ENCODE data around the gene CAMTA1. TPM values are rescaled to one million over a fixed set of nuclear protein-coding genes. Genes with fewer than 3 reads are reported as not detected.

Gene CAMTA1
- total and polyA plus RNA-seq, 9 of the 15 experiments (the other 6 are each of a cell fraction or from before 2014, with no cell fraction given), result 43.9 to 161 (median 65.9) TPM

DNA sequence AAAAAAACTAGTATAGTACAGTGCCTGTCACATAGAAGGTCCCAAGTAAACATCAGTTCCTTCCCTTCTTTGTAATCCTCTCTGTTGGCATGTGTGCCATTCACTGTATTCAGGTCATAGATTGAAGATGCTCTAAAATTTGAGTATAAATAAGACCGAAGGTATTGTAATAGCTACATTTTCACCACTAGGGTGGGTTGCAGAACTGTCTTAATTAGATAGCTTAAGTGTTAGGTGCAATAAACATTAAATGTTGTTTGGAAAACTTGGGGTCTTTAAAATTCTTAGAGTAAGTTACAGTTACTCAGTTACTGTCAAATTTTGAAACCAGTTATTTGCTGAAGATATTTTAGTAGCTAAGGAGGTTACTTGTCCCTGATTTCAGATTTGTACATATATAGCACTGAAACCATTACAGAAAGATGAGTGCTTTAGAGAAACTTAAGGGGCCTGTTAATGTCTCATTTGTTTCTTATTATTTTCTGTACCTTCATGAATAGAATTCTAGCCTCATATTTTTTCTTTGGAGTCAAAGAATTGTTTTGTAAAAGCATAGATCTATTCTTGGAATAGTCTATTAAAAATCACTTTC, 1023.1 kb downstream of the CAMTA1 start:
- Histone ChIP-seq H2AFZ (ENCODE audit: low read depth, low read length) (no peak overlapping the region), H3K36me3 (ENCODE audit: control insufficient read depth, insufficient read depth, low read length) (peaks cover 25% of the 10 kb centered on the region; the same call in 2 of the 3 replicates), H3K9ac (ENCODE audit: insufficient read depth in 1 of 2, low read depth in 2 of 2, low read length in 2 of 2) (no peak overlapping the region), H3K27me3 (ENCODE audit: control insufficient read depth in 2 of 2, insufficient read depth in 2 of 2, low read length in 2 of 2) (no peaks in the 10 kb centered on the region), H3K27ac (ENCODE audit: extremely low read depth, low read depth, low read length) (no peak overlapping the region), H3K9me3 (replicated peaks; ENCODE audit: control insufficient read depth, insufficient read depth, low read depth, low read length) (no peaks in the 10 kb centered on the region), H3K4me2 (ENCODE audit: insufficient read depth, low read length) (no peak overlapping the region), H3K4me3 (no peak overlapping the region), H4K20me1 (replicated peaks; ENCODE audit: control insufficient read depth, insufficient read depth, low read length) (no peaks in the 10 kb centered on the region), H3K4me1 (replicated peaks in 1 of 2; ENCODE audit: control insufficient read depth in 2 of 2, insufficient read depth in 2 of 2, low read length in 2 of 2) (0 out of 5 replicates have a peak, but pooled peaks cover 0 to 2% of the 10 kb centered on the region in 2 experiments), H3K9me1 (ENCODE audit: control insufficient read depth, insufficient read depth, low read length) (no peaks in the 10 kb centered on the region), H3K79me2 (ENCODE audit: control insufficient read depth, insufficient read depth, low read length) (no peaks in the 10 kb centered on the region)
- in situ Hi-C loops (cut with MboI), result no loop called here
- WGBS (ENCODE audit: insufficient coverage, low coverage, missing lambda C conversion rate), result 5% methylated on average over 1 of the region's 1 CpG
- intact Hi-C loops (cut with micrococcal nuclease), result loop anchor here (1.0 kb wide), 1 partner anchor 94 kb away; no protein-coding TSS in a partner anchor
- DNase-seq (ENCODE audit: extremely low read depth in 1 of 4, low spot score in 3 of 4) (peak in 3 of 4 experiments; percentile 21 to 54 (median 25)), ATAC-seq (peak; percentile 84), FAIRE-seq (no peak)
- BruUV-seq (replicated peaks), result no TSS peak
- ChIA-PET CTCF (ENCODE audit: low intra/inter-chr PET ratio) (interaction anchor here (0.8 kb wide), 1 partner anchor 94 kb away, joined by 6 read pairs; no protein-coding TSS in a partner anchor), POLR2A (interaction anchor here (0.6 to 1.0 kb wide), 6 partner anchors 9 to 133 kb away, joined by 3 to 7 read pairs (median 3); no protein-coding TSS in a partner anchor)
- no peak for TF ChIP-seq TAF15 (IDR thresholded peaks at IDR 0.05; ENCODE audit: low read depth, low read length)
- TF ChIP-seq BRD9 (IDR thresholded peaks at IDR 0.05; ENCODE audit: low read depth, partially characterized antibody), result no peak
- TF ChIP-seq FUS (optimal IDR thresholded peaks at IDR 0.05; ENCODE audit: low read depth, low read length), result no peak
- no peak for TF ChIP-seq U2AF1 (optimal IDR thresholded peaks at IDR 0.05; ENCODE audit: low read depth, low read length)
- peak; percentile 66 to 81 for TF ChIP-seq RAD21 (CRISPR knock-in tag; conservative IDR thresholded peaks at IDR 0.05 in 1 of 2, IDR thresholded peaks at IDR 0.05 in 1 of 2)
- TF ChIP-seq ZNF23 (CRISPR knock-in tag; IDR thresholded peaks at IDR 0.05), result no peak
- TF ChIP-seq, protein P1, sequence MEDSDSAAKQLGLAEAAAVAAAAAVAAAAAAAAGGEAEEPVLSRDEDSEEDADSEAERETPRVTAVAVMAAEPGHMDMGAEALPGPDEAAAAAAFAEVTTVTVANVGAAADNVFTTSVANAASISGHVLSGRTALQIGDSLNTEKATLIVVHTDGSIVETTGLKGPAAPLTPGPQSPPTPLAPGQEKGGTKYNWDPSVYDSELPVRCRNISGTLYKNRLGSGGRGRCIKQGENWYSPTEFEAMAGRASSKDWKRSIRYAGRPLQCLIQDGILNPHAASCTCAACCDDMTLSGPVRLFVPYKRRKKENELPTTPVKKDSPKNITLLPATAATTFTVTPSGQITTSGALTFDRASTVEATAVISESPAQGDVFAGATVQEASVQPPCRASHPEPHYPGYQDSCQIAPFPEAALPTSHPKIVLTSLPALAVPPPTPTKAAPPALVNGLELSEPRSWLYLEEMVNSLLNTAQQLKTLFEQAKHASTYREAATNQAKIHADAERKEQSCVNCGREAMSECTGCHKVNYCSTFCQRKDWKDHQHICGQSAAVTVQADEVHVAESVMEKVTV (CRISPR knock-in tag; IDR thresholded peaks at IDR 0.05), result peak; percentile 29; the same call in 1 of the 2 replicates
- no peak for TF ChIP-seq ZNF12 (CRISPR knock-in tag; IDR thresholded peaks at IDR 0.05)
- peak; percentile 45; the same call in 1 of the 2 replicates for TF ChIP-seq ARID2 (IDR thresholded peaks at IDR 0.05)
- TF ChIP-seq CEBPB (tag; IDR thresholded peaks at IDR 0.05), result no peak
- TF ChIP-seq, protein P2, sequence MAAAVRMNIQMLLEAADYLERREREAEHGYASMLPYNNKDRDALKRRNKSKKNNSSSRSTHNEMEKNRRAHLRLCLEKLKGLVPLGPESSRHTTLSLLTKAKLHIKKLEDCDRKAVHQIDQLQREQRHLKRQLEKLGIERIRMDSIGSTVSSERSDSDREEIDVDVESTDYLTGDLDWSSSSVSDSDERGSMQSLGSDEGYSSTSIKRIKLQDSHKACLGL (CRISPR knock-in tag; IDR thresholded peaks at IDR 0.05; ENCODE audit: borderline replicate concordance, poor library complexity, severe bottlenecking), result no peak
- no peak for TF ChIP-seq SRSF1 (IDR thresholded peaks at IDR 0.05; ENCODE audit: low read depth, low read length)
- no peak for TF ChIP-seq POLR2AphosphoS5 (IDR thresholded peaks at IDR 0.05; ENCODE audit: control insufficient read depth, insufficient read depth, low read depth, low read length)
- TF ChIP-seq NCOA1 (IDR thresholded peaks at IDR 0.05; ENCODE audit: low read depth), result no peak
- no peak for TF ChIP-seq ZNF431 (CRISPR knock-in tag; IDR thresholded peaks at IDR 0.05)
- no peak for TF ChIP-seq ASH1L (IDR thresholded peaks at IDR 0.05; ENCODE audit: borderline replicate concordance, low read depth, partially characterized antibody)
